ENCODE results near the gene FAM210A. TPM values are rescaled to one million over a fixed set of nuclear protein-coding genes. Genes with fewer than 3 reads are reported as not detected.

FAM210A gene
- total RNA-seq, 1 experiment from 2014 or later, result 17.4 TPM

- Mint-ChIP-seq H3K9me3 (peaks cover 17% of the 10 kb centered on the region), H3K4me3 (no peak overlapping the region), H3K36me3 (peaks cover 8% of the 10 kb centered on the region; the same call in 1 of the 2 replicates), H3K27ac (no peak overlapping the region), H3K27me3 (ENCODE audit: low read depth) (no peaks in the 10 kb centered on the region), H3K4me1 (peaks cover 7% of the 10 kb centered on the region)
- TF ChIP-seq ZNF263 (CRISPR knock-in tag; IDR thresholded peaks at IDR 0.05; ENCODE audit: low read depth) (no peak), ZNF425 (CRISPR knock-in tag; conservative IDR thresholded peaks at IDR 0.05) (no peak), ZNF219 (CRISPR knock-in tag; IDR thresholded peaks at IDR 0.05; ENCODE audit: borderline replicate concordance) (no peak), GABPB1 (CRISPR knock-in tag; IDR thresholded peaks at IDR 0.05) (no peak), AR (CRISPR knock-in tag; IDR thresholded peaks at IDR 0.05) (no peak), NFATC4 (CRISPR knock-in tag; IDR thresholded peaks at IDR 0.05) (no peak)
- no peak for DNase-seq (ENCODE audit: low spot score)
- ChIA-PET CTCF (no interaction called here), POLR2A (no interaction called here)
- ATAC-seq, result no peak
Measured at GRCh38 chr18:13630716-13631268, 95.6 kb downstream of the FAM210A start.

- TF ChIP-seq ZNF281 (CRISPR knock-in tag; IDR thresholded peaks at IDR 0.05) (0 out of 2 replicates have a peak, but pooled peaks have one; percentile 22), SOX15 (CRISPR knock-in tag; IDR thresholded peaks at IDR 0.05) (no peak), SMAD4 (CRISPR knock-in tag; IDR thresholded peaks at IDR 0.05) (no peak), ZBTB21 (CRISPR knock-in tag; IDR thresholded peaks at IDR 0.05; ENCODE audit: borderline replicate concordance) (no peak), ARID4B (CRISPR knock-in tag; IDR thresholded peaks at IDR 0.05; ENCODE audit: borderline replicate concordance) (no peak), IRF1 (CRISPR knock-in tag; IDR thresholded peaks at IDR 0.05) (no peak), CTCF (IDR thresholded peaks at IDR 0.05) (peak; percentile 34; the same call in 1 of the 2 replicates), NFYB (CRISPR knock-in tag; conservative IDR thresholded peaks at IDR 0.05; ENCODE audit: low read depth) (no peak), MYBL2 (CRISPR knock-in tag; IDR thresholded peaks at IDR 0.05) (no peak), CDX4 (CRISPR knock-in tag; IDR thresholded peaks at IDR 0.05; ENCODE audit: borderline replicate concordance) (no peak)
- Mint-ChIP-seq H3K36me3 (peaks cover 8% of the 10 kb centered on the region; the same call in 1 of the 2 replicates), H3K9me3 (peaks cover 17% of the 10 kb centered on the region), H3K4me1 (peaks cover 7% of the 10 kb centered on the region), H3K27ac (peak overlapping the region; percentile 21; the same call in 1 of the 2 replicates), H3K27me3 (ENCODE audit: low read depth) (no peaks in the 10 kb centered on the region), H3K4me3 (no peak overlapping the region)
- ChIA-PET CTCF (interaction anchor here (0.5 to 1.8 kb wide), 6 partner anchors 20 to 517 kb away, joined by 3 to 6 read pairs (median 4); no protein-coding TSS in a partner anchor), POLR2A (no interaction called here)
- DNase-seq (ENCODE audit: low spot score) (peak; percentile 62), ATAC-seq (peak; percentile 95)
Measured at GRCh38 chr18:13629841-13630715, 96.3 kb downstream of the FAM210A start.
